Kidney (tissue), 14 donors: ENCODE measurements around the gene RGR. TPM values are rescaled to one million over a fixed set of nuclear protein-coding genes. Genes with fewer than 3 reads are reported as not detected.

ENCODE experiments used
- DNase-seq, 5 donors: peaks; one replicate each; pipeline ENCODE4 v3.0.0-alpha.2; 2013 to 2020
- FAIRE-seq: peaks from 2 replicates; lab custom pipeline; 2012; peaks lifted over from hg19 to GRCh38; lab: Jason Lieb, UNC
- H3K27ac ChIP-seq, 2 donors: one replicate each; pipeline ENCODE4 v1.7.0; 2013; ENCODE audit warnings: low read depth in 2 of 2, low read length in 2 of 2, inconsistent platforms in 1 of 2
- H3K27me3 ChIP-seq: one replicate; pipeline ENCODE4 v1.7.1; 2013; ENCODE audit warnings: low read length, inconsistent platforms; ENCODE audit not compliant: control insufficient read depth, insufficient read depth
- H3K36me3 ChIP-seq, 3 donors: one replicate each; pipeline versions ENCODE4 v1.7.0 to v1.7.1; 2013; ENCODE audit warnings: low read length in 3 of 3, control low read depth in 1 of 3, inconsistent platforms in 1 of 3; ENCODE audit not compliant: insufficient read depth in 3 of 3, control insufficient read depth in 2 of 3
- H3K4me1 ChIP-seq, 3 donors: one replicate each; pipeline versions ENCODE4 v1.7.0 to v1.7.1; 2013; ENCODE audit warnings: low read length in 3 of 3, inconsistent platforms in 1 of 3, low read depth in 1 of 3; ENCODE audit not compliant: control insufficient read depth in 2 of 3, insufficient read depth in 2 of 3
- H3K4me3 ChIP-seq, 3 donors: one replicate each; pipeline versions ENCODE4 v1.7.0 to v1.8.1; 2013; ENCODE audit warnings: low read length in 3 of 3, control low read depth in 1 of 3, inconsistent platforms in 1 of 3
- H3K9ac ChIP-seq, 3 donors: one replicate each; pipeline versions ENCODE4 v1.7.0 to v1.7.1; 2013; ENCODE audit warnings: low read length in 3 of 3, control low read depth in 1 of 3, inconsistent platforms in 1 of 3
- H3K9me3 ChIP-seq, 3 donors: one replicate each; pipeline versions ENCODE4 v1.7.0 to v1.7.1; 2013; ENCODE audit warnings: low read length in 3 of 3, control low read depth in 1 of 3, inconsistent platforms in 1 of 3; ENCODE audit not compliant: control insufficient read depth in 2 of 3, insufficient read depth in 1 of 3
- CTCF ChIP-seq: IDR thresholded peaks from 3 replicates; pipeline ENCODE4 v1.5.1; 2012; ENCODE audit warnings: mild to moderate bottlenecking, moderate library complexity, borderline replicate concordance; ENCODE audit not compliant: insufficient read depth; ENCODE audit errors: extremely low read depth
- intact Hi-C: fragments of 100-400 bp; cut with DNase I; formaldehyde crosslinking; loops from one replicate; pipeline ENCODE4 v1.11.1; 2022
- polyA plus RNA-seq: library from polyadenylated mRNA; stranded (reverse); fragments of 350-450 nt; fragmentation: Illumina TruSeq; extraction: RNeasy Lipid Tissue Mini Kit (QIAGEN cat#74804); gene quantifications from one replicate; pipeline ENCODE4 v1.2.3, GENCODE V29; 2014; ENCODE audit warnings: low read depth, low replicate concordance; ENCODE audit not compliant: insufficient read depth
- total RNA-seq: library from RNA; stranded (reverse); fragmentation: NEBNext Ultra II Directional; extraction: Animal tissue kit (Norgen Biotek cat#: 25700); gene quantifications from one replicate; pipeline ENCODE4 v1.2.1, GENCODE V29; 2021
- donor health status: control.
- donor health status: control.
- donor health status: control.
- donor health status: control.
- donor health status: control.
- donor health status: DM: yes; HTN: yes; CAD: no.
- donor health status: Normal renal cell carcinoma (clear cell type).

Gene RGR
- total and polyA plus RNA-seq, 2 donors from 2014 or later, result not detected

DNA sequence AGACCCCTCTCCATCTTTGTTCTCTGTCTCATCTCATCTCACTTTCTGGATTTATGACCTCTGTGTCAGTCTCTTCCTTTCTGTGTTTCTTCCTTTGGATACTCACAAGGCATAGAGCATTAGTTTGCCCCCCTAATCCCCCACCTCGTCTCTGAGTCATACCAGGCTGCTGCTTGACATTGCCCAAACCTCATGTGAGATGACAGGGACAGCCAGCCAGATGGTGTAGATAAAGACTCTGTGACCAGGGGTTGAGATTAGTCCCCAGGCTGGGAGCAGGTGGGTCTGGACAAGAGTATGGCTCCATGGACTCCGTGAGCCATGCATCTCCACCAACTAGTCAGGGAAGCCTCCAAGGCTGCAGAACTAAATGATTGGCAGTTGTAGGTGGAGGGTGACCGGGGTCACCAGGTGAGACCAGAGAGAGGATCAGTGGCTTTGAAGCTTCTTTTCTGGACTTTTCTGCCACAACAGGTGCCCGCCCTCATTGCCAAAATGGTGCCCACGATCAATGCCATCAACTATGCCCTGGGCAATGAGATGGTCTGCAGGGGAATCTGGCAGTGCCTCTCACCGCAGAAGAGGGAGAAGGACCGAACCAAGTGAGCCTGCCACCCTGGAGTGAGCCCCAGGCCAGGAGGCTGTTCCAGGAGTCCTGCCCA, 13.3 kb downstream of the RGR start:
- Histone ChIP-seq H3K4me1 (no peaks in the 10 kb centered on the region), H3K27me3 (no peaks in the 10 kb centered on the region), H3K27ac (no peak overlapping the region), H3K4me3 (no peak overlapping the region), H3K36me3 (no peaks in the 10 kb centered on the region), H3K9me3 (no peaks in the 10 kb centered on the region), H3K9ac (no peak overlapping the region)
- TF ChIP-seq CTCF, result no peak
- intact Hi-C loops, result no loop called here
- DNase-seq, result no peak
- no peak for FAIRE-seq

- no peak for TF ChIP-seq CTCF
- no peaks in the 10 kb centered on the region for H3K36me3 ChIP-seq
- H3K4me3 ChIP-seq, result no peak overlapping the region
- FAIRE-seq (no peak), DNase-seq (no peak)
- no peak overlapping the region for H3K27ac ChIP-seq
- intact Hi-C loops, result loop anchor here (10.0 kb wide), 1 partner anchor 103 kb away; no protein-coding TSS in a partner anchor
- no peaks in the 10 kb centered on the region for H3K9me3 ChIP-seq
- H3K27me3 ChIP-seq, result no peaks in the 10 kb centered on the region
- H3K9ac ChIP-seq, result no peak overlapping the region
- peaks cover 0 to 3% (median 0%) of the 10 kb centered on the region in 3 donors for H3K4me1 ChIP-seq
Observed at GRCh38 chr10:84261236-84261915, 16.5 kb downstream of the RGR start.

DNA sequence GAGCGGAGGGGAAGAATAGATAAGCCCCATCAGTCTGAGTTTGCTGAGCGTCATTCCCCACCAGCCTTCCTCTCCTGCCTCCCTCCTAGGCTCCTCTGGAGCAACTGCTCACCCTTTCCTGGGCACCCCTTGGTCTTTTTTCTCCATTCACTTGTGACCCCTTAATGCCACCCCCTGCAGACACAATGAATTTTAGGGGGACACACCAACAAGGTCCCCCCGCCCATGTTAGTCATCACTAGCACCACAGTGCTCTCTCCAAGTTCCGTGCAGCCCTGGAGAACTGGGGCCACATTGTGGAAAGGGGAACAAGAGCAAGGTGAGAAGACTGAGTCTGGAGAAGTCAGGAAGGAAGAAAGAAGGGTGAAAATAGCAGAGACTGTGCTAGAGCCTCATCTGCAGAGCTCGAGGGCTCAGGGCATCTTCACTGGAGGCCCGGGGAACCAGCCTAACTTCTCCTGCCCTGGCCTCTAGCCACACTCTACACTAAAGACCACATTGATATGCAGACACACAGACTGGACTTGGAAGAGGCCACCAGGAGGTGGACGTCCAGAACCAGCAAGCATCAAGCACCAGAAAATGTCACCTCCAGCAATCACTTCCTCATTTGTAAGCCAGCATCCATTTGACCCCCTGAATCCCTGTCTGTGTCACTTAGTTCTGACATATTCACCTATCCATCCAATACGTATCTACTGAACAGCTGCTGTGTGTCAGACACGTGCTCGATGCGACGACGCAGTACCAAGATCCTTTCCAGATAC, 17.5 kb downstream of the RGR start:
- Histone ChIP-seq H3K27me3 (no peaks in the 10 kb centered on the region), H3K27ac (no peak overlapping the region), H3K4me3 (no peak overlapping the region), H3K36me3 (no peaks in the 10 kb centered on the region), H3K9me3 (no peaks in the 10 kb centered on the region), H3K4me1 (peaks cover 0 to 3% (median 0%) of the 10 kb centered on the region in 3 donors), H3K9ac (no peak overlapping the region)
- FAIRE-seq, result no peak
- TF ChIP-seq CTCF, result no peak
- intact Hi-C loops, result loop anchor here (10.0 kb wide), 1 partner anchor 102 kb away; no protein-coding TSS in a partner anchor
- DNase-seq, result no peak
